ENCODE measurements around the gene SLC12A5. TPM values are rescaled to one million over a fixed set of nuclear protein-coding genes. Genes with fewer than 3 reads are reported as not detected.
"Not testable (repeated sequence)": the region's sequence is repeated elsewhere in the genome, so short reads cannot be mapped to it uniquely, and the experiment has no call there.

Gene SLC12A5
- total RNA-seq, 2 experiments from 2014 or later, result 3.8 to 11.0 TPM

GRCh38 chr20:46089417-46090388 is 60.7 kb downstream of the SLC12A5 start, which contains the start of gene NCOA5:
Gene NCOA5 (minus strand): TSS chr20:46089962. CDS start chr20:46079424, 10,538 bp downstream.
- Histone ChIP-seq H3K9me2 (ENCODE audit: insufficient read depth, low read length) (no peaks in the 10 kb centered on the region), H3K27ac (ENCODE audit: low read depth, low read length, poor library complexity, severe bottlenecking) (peak within 1 kb of the TSS; percentile 60), H3K9me3 (ENCODE audit: low read length) (no peaks in the 10 kb centered on the region), H4K20me1 (ENCODE audit: insufficient read depth, low read length) (peaks cover 32% of the 10 kb centered on the region), H3K4me2 (ENCODE audit: low read length) (peak within 1 kb of the TSS; percentile 93), H3K36me3 (ENCODE audit: insufficient read depth, low read length) (peaks cover 8% of the 10 kb centered on the region; the same call in 1 of the 2 replicates), H3K4me3 (ENCODE audit: low read depth, low read length, poor library complexity, severe bottlenecking) (peak within 1 kb of the TSS; percentile 81), H2AFZ (ENCODE audit: low read length) (peak within 1 kb of the TSS; percentile 65; the same call in 1 of the 2 replicates), H3K79me2 (ENCODE audit: insufficient read depth, low read depth, low read length) (peaks cover 47% of the 10 kb centered on the region), H3K4me1 (ENCODE audit: insufficient read depth, low read length, poor library complexity, severe bottlenecking) (peaks cover 35% of the 10 kb centered on the region)
- TF ChIP-seq EZH2phosphoT487 (IDR thresholded peaks at IDR 0.05; ENCODE audit: borderline replicate concordance, low read depth, low read length), result no peak
- TF ChIP-seq, protein P1, sequence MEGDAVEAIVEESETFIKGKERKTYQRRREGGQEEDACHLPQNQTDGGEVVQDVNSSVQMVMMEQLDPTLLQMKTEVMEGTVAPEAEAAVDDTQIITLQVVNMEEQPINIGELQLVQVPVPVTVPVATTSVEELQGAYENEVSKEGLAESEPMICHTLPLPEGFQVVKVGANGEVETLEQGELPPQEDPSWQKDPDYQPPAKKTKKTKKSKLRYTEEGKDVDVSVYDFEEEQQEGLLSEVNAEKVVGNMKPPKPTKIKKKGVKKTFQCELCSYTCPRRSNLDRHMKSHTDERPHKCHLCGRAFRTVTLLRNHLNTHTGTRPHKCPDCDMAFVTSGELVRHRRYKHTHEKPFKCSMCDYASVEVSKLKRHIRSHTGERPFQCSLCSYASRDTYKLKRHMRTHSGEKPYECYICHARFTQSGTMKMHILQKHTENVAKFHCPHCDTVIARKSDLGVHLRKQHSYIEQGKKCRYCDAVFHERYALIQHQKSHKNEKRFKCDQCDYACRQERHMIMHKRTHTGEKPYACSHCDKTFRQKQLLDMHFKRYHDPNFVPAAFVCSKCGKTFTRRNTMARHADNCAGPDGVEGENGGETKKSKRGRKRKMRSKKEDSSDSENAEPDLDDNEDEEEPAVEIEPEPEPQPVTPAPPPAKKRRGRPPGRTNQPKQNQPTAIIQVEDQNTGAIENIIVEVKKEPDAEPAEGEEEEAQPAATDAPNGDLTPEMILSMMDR (conservative IDR thresholded peaks at IDR 0.05; ENCODE audit: low read length), result peak; percentile 38; the same call in 1 of the 2 replicates
- ChIA-PET CTCF (ENCODE audit: unreplicated experiment) (no interaction called here), POLR2A (no interaction called here)
- intact Hi-C loops (cut with micrococcal nuclease; ENCODE audit: unreplicated experiment), result loop anchor here (1.0 to 2.0 kb wide), 3 partner anchors 29 to 117 kb away; partner anchors contain the start of genes CD40 and ZNF335
- no TSS peak for BruUV-seq (replicated peaks)
- DNase-seq (ENCODE audit: low spot score), result peak; percentile 97

- H3K9me2 ChIP-seq (ENCODE audit: insufficient read depth, low read length); H3K27ac ChIP-seq (ENCODE audit: low read depth, low read length, poor library complexity, severe bottlenecking); POLR2A ChIA-PET; DNase-seq (ENCODE audit: low spot score); H3K4me3 ChIP-seq (ENCODE audit: low read depth, low read length, poor library complexity, severe bottlenecking); H3K36me3 ChIP-seq (ENCODE audit: insufficient read depth, low read length); H3K9me3 ChIP-seq (ENCODE audit: low read length); intact Hi-C loops (cut with micrococcal nuclease; ENCODE audit: unreplicated experiment); H3K4me2 ChIP-seq (ENCODE audit: low read length); CTCF ChIA-PET (ENCODE audit: unreplicated experiment); H2AFZ ChIP-seq (ENCODE audit: low read length); BruUV-seq (replicated peaks): not testable (repeated sequence)
- H3K79me2 ChIP-seq (ENCODE audit: insufficient read depth, low read depth, low read length), result peaks cover 25% of the 10 kb centered on the region
- H3K4me1 ChIP-seq (ENCODE audit: insufficient read depth, low read length, poor library complexity, severe bottlenecking), result peaks cover 21% of the 10 kb centered on the region
- peaks cover 13% of the 10 kb centered on the region for H4K20me1 ChIP-seq (ENCODE audit: insufficient read depth, low read length)
Measured at GRCh38 chr20:46091622-46092535, 62.9 kb downstream of the SLC12A5 start.

- POLR2A ChIA-PET, result interaction anchor here (0.6 kb wide), 1 partner anchor 13 kb away, joined by 3 read pairs; no protein-coding TSS in a partner anchor
- peaks cover 9% of the 10 kb centered on the region for H3K79me2 ChIP-seq (ENCODE audit: insufficient read depth, low read depth, low read length)
- CTCF ChIA-PET (ENCODE audit: unreplicated experiment), result no interaction called here
- H2AFZ ChIP-seq (ENCODE audit: low read length), result no peak overlapping the region
- peaks cover 4% of the 10 kb centered on the region for H3K4me1 ChIP-seq (ENCODE audit: insufficient read depth, low read length, poor library complexity, severe bottlenecking)
- DNase-seq (ENCODE audit: low spot score), result no peak
- TF ChIP-seq, protein P1 (conservative IDR thresholded peaks at IDR 0.05; ENCODE audit: low read length), result 0 out of 2 replicates have a peak, but pooled peaks have one; percentile 17
- TF ChIP-seq EZH2phosphoT487 (IDR thresholded peaks at IDR 0.05; ENCODE audit: borderline replicate concordance, low read depth, low read length), result no peak
- H3K36me3 ChIP-seq (ENCODE audit: insufficient read depth, low read length), result no peaks in the 10 kb centered on the region
- BruUV-seq (replicated peaks), result no TSS peak
- no peak overlapping the region for H3K27ac ChIP-seq (ENCODE audit: low read depth, low read length, poor library complexity, severe bottlenecking)
- no peaks in the 10 kb centered on the region for H4K20me1 ChIP-seq (ENCODE audit: insufficient read depth, low read length)
- intact Hi-C loops (cut with micrococcal nuclease; ENCODE audit: unreplicated experiment), result no loop called here
- H3K9me2 ChIP-seq (ENCODE audit: insufficient read depth, low read length), result no peaks in the 10 kb centered on the region
- no peaks in the 10 kb centered on the region for H3K9me3 ChIP-seq (ENCODE audit: low read length)
- H3K4me3 ChIP-seq (ENCODE audit: low read depth, low read length, poor library complexity, severe bottlenecking), result no peak overlapping the region
- no peak overlapping the region for H3K4me2 ChIP-seq (ENCODE audit: low read length)
Measured at GRCh38 chr20:46093531-46093930, 64.5 kb downstream of the SLC12A5 start.
